Effector CD8-positive, alpha-beta T cell (primary cell): ENCODE measurements around the gene HSD11B1L.
"Not testable (repeated sequence)": the region's sequence is repeated elsewhere in the genome, so short reads cannot be mapped to it uniquely, and the experiment has no call there.

Experiments
- DNase-seq: peaks from one replicate; lab custom pipeline; 2025; lab: John Stamatoyannopoulos, UW

Gene HSD11B1L

GRCh38 chr19:5698635-5699422, 18.0 kb downstream of the HSD11B1L start:
- no peak for DNase-seq

- DNase-seq, result no peak
Measured at GRCh38 chr19:5700455-5701092, 19.7 kb downstream of the HSD11B1L start.

- not testable (repeated sequence) for DNase-seq
Measured at GRCh38 chr19:5702053-5702410, 21.2 kb downstream of the HSD11B1L start.

GRCh38 chr19:5703819-5704818, 23.3 kb downstream of the HSD11B1L start:
- no peak for DNase-seq

GRCh38 chr19:5705552-5705951, 24.7 kb downstream of the HSD11B1L start:
- no peak for DNase-seq

GRCh38 chr19:5706876-5707573, 26.2 kb downstream of the HSD11B1L start:
- no peak for DNase-seq

- DNase-seq, result no peak
Measured at GRCh38 chr19:5707576-5708575, 27.0 kb downstream of the HSD11B1L start.

- no peak for DNase-seq
Measured at GRCh38 chr19:5711025-5711424, 30.2 kb downstream of the HSD11B1L start.

- DNase-seq, result no peak
Measured at GRCh38 chr19:5711713-5712161, 30.9 kb downstream of the HSD11B1L start.

- DNase-seq, result no peak
Measured at GRCh38 chr19:5713228-5713627, 32.4 kb downstream of the HSD11B1L start.

GRCh38 chr19:5714816-5715215, 34.0 kb downstream of the HSD11B1L start:
- no peak for DNase-seq

GRCh38 chr19:5717215-5717935, 36.5 kb downstream of the HSD11B1L start:
- no peak for DNase-seq

- DNase-seq, result no peak
Measured at GRCh38 chr19:5718037-5718578, 37.3 kb downstream of the HSD11B1L start.

- no peak for DNase-seq
Measured at GRCh38 chr19:5718579-5719273, 37.9 kb downstream of the HSD11B1L start.

- no peak for DNase-seq
Measured at GRCh38 chr19:5719274-5719960, 38.6 kb downstream of the HSD11B1L start.

GRCh38 chr19:5719961-5720790, 39.3 kb downstream of the HSD11B1L start, which contains the start of the genes CATSPERD and LONP1:
TSS of gene CATSPERD (plus strand) at chr19:5720637. CDS start at chr19:5720738, 101 bp downstream.
TSS of gene LONP1 (minus strand) at chr19:5720146. CDS start at chr19:5720132, 14 bp downstream.
- peak; percentile 96 for DNase-seq
